Hematopoietic multipotent progenitor cell (in vitro differentiated cells): ENCODE data around the gene BLOC1S1. TPM values are rescaled to one million over a fixed set of nuclear protein-coding genes. Genes with fewer than 3 reads are reported as not detected.
A peak's percentile ranks its signal among the peaks of the same experiment; 100 is the strongest.

Source experiments
- DNase-seq, 3 donors: peaks; one replicate each; pipeline ENCODE4 v3.0.0-alpha.2; 2011 to 2015; ENCODE audit warnings: low read depth in 2 of 3, low spot score in 2 of 3
- total RNA-seq: library from RNA; depleted of rRNA; stranded (reverse); fragments of >200 nt; gene quantifications from one replicate; pipeline ENCODE4 v1.2.3, GENCODE V29; 2012

Gene BLOC1S1
- total RNA-seq, 1 donor: 47.1 TPM

GRCh38 chr12:55693323-55694187, 22.3 kb upstream of the BLOC1S1 start:
- no peak for DNase-seq

GRCh38 chr12:55694188-55694515, 21.7 kb upstream of the BLOC1S1 start:
- no peak for DNase-seq

GRCh38 chr12:55694651-55695050, 21.2 kb upstream of the BLOC1S1 start:
- DNase-seq: no peak

GRCh38 chr12:55695349-55695748, 20.5 kb upstream of the BLOC1S1 start:
- DNase-seq: no peak

GRCh38 chr12:55696141-55696540, 19.7 kb upstream of the BLOC1S1 start:
- DNase-seq: no peak

GRCh38 chr12:55696796-55697462, 18.9 kb upstream of the BLOC1S1 start:
- no peak for DNase-seq

GRCh38 chr12:55697686-55698085, 18.2 kb upstream of the BLOC1S1 start:
- DNase-seq: no peak

- DNase-seq: no peak
Observed at GRCh38 chr12:55698241-55698955, 17.4 kb upstream of the BLOC1S1 start.

- no peak for DNase-seq
Observed at GRCh38 chr12:55698965-55699364, 16.9 kb upstream of the BLOC1S1 start.

- DNase-seq: no peak
Observed at GRCh38 chr12:55699471-55700055, 16.3 kb upstream of the BLOC1S1 start.

GRCh38 chr12:55700255-55701018, 15.4 kb upstream of the BLOC1S1 start:
- DNase-seq: no peak

GRCh38 chr12:55702861-55703260, 13.0 kb upstream of the BLOC1S1 start:
- DNase-seq: no peak

GRCh38 chr12:55703288-55703687, 12.6 kb upstream of the BLOC1S1 start:
- DNase-seq: no peak

- DNase-seq: no peak
Observed at GRCh38 chr12:55703901-55704761, 11.7 kb upstream of the BLOC1S1 start.

GRCh38 chr12:55704824-55705718, 10.8 kb upstream of the BLOC1S1 start:
- DNase-seq: no peak

- peak in 1 of 3 donors; percentile 40 for DNase-seq
Observed at GRCh38 chr12:55705782-55706402, 10.0 kb upstream of the BLOC1S1 start.

- no peak for DNase-seq
Observed at GRCh38 chr12:55706568-55707218, 9.2 kb upstream of the BLOC1S1 start.
